Renal cortical epithelial cell (primary cell): ENCODE results near the gene COPS8. TPM values are rescaled to one million over a fixed set of nuclear protein-coding genes. Genes with fewer than 3 reads are reported as not detected.
A peak's percentile ranks its signal among the peaks of the same experiment; 100 is the strongest.

ENCODE experiments used
- DNase-seq: peaks from one replicate; pipeline ENCODE4 v3.0.0-alpha.2; 2011; ENCODE audit warnings: low read depth
- total RNA-seq: library from RNA; depleted of rRNA; stranded (reverse); fragments of >200 nt; gene quantifications from 2 replicates; pipeline ENCODE4 v1.2.3, GENCODE V29; 2014

The COPS8 gene
- total RNA-seq: 108 and 170 TPM in 2 replicates

DNA sequence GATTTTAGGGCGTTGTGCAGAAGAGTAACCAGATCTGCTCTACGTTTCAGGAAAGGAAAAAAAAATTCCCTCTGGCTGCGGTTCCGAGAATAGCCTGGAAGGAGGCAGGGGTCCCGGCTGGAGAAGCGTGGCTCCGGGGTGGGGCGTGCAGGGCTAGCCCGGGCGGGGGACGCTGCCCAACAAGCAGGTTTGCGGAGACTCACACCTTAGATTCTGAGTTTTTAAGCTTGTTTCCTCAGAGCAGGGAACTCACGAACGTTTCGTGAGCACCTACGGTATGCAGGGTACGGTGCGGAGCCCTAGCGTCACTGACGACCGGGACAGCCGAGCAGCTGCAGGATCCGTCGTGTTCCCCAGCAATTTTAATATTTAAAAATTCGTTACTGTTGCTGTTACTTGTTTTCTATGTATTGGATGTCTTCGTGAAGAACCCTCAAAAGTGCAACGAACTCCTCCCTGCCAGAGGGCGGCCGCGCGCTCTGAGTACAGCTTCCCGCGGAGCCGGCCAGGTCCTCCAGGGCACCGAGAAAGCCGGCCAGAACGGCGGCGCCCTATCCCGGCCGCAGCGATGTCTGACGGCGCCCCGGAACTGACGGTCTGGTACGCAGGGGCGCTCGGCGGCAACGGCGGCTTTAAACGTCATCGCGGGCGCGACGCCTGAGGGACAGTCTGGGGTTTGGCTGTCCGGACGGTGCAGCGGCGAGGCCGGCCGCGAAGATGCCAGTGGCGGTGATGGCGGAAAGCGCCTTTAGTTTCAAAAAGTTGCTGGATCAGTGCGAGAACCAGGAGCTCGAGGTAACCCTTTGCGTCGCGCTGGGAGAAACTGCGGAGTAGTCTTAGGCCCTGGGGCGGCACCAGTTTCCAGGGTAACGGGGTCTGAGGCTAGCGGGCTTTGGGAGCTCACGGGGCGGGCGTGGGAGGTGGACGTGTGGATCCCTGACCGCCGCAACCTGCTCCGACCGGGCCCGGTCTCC, at the start of gene COPS8:
Gene COPS8 (plus strand): TSS at position 642 of the 974 bp plus-strand sequence. CDS start 76 bp downstream, at position 718.
- DNase-seq: peak; percentile 72

DNA sequence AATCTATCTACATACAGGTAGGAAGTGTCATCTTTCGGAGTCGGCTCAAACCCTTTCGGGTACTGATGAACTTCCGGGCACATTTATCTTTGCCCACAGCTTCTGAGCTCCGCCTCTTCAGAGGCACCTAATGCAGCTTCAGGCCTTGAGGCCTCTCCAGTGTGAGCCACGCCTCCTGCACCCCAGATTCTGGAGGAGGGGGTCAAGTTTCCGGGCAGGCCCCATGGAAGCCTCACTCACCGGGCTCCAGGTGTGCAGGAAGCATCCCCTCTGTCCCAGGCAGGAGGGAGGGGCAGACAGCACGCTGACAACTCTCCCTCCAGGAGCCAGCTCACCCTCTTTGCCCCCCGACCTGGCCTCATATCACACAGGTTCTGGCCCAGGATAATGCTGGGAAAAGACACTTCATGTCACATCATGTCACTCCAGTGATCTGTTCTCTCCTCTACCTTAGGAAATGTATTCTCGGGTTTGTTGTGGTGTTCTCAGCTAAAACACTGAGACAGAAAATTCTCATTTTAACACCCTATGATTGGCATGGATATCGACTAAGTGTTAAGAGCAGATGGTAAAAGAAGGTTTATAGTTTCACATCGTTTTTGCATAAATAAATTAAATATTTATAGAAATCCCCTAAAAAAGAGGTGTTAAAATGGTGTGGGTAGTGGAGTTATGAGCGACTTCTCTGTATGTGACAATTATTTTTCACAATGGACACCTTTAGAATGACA, 46.2 kb upstream of the COPS8 start:
- DNase-seq: no peak

DNA sequence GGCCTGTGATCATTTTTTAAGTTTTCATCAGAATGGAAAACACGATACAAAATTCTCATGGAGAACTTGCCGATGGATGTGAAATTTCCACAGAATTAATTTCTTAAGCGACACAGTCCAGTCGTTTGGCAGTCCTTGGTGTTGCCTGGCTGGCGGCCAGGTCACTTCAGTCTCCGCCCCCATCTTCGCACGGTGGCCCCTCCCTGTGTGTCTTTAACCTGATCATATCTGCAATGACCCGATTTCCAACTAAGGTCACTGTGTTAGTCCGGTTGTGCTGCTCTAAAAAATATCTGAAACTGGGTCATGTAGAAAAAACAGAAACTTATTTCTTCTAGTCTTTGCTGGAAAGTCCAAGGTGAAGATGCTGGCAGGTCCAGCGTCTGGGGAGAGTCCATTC, 44.5 kb upstream of the COPS8 start:
- DNase-seq: no peak

DNA sequence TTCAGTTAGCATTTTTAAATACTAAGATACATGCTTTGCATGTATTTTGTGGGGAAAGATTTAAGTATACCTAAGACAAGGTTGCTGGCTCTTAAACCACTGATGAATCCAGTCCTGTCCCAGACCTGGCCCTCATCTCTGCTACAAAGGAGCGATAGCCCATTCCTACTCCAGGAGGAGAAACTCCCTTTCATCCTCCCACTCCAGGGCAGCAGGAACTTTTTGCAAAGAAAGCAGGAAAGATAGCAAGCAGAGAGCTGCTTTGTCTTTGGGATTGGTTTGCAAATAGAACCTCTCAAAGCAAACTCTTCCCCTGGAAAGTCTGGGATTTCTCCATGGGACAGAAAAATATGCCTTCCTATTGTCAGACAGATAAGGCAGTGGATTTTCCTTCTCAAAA, 43.6 kb upstream of the COPS8 start:
- no peak for DNase-seq

DNA sequence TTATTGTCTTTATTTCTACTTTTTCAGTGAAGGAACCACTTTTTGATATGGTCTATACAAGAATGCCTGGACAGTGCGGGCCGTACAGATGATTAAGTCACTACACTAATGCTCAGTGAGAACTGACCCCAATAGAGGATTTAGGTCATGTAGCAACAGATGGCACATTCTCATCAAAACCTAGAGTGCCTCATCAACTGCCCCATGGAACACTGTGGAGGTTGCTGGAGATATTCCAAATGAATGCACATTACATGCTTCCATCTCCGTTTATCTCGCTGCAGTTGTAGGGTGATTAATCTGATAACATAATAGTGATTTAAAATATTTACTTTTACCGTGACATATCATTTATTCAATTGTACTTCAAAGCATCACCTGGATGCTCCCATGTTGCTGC, 41.8 kb upstream of the COPS8 start:
- no peak for DNase-seq

DNA sequence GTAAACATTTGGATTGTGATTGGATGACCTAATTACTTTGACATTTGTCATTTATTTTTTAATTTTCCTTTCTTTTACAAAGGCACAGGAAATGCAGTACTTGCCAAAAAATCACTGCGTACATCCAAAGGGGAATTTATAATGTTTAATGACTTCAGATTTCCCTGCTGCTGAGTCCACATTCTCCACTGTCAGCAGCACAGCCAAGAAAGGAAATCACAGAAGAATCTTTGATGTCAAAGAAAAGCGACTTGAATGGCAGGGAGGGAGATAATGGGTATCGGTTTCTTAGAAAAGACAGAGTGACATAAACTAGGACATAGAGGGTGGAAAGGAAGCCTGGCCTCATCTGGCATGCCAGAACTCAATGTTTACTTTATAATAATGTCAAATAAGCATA, 41.4 kb upstream of the COPS8 start:
- DNase-seq: no peak

DNA sequence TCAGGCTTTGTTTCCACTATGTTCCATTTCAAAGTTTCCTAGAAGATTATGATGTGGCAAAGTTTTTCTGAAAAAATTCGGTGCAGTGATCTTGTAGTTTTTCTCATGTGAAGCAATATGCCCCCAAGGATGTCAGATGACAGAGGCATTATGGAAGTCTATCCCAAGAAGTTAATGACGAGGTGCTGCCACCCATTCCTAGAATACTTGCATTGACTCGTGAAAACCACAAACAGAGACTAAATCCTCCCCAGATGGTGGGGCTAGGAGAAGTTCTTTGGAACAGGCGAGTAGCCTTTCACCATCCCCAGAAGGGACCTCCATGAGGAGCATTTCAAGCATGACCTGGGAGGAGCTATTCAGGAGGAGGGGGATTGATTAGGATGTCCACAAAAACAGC, 40.2 kb upstream of the COPS8 start:
- DNase-seq: no peak

DNA sequence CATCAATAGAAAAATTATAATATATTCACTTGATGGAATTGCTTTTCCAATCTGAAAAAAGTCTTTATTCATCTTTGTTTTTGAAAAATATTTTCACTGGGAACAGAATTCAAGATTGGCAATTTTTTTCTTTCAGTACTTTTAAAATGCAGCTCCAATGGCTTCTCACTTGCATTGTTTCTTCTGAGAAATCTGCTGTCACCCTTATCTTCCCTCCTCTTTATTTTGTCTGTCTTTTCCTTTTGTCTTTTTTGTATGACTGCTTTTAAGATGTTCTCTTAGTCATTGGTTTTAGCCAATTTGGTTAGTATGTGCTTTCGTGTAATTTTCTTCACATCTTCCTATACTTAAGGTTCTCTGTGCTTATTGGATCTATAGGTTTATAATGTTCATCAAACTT, 37.1 kb upstream of the COPS8 start:
- no peak for DNase-seq

DNA sequence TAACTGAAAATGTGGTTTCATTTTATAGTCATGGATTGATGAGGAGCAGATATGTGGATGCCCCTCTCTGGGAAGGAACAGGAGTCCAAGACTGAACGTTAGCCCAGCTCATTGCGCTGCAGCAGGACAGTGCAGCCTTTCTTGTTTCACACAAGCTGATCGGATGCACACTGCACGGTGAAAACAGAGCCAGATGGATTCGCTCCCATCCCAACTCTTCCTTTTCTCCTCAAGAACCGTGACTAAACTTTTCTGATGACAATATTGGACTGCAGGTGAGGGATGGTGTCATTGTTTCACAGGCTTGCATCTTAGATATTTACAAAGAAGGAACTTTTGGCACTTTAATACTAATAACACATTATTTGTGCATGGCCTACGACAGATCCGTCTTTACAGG, 33.8 kb upstream of the COPS8 start:
- DNase-seq: no peak

DNA sequence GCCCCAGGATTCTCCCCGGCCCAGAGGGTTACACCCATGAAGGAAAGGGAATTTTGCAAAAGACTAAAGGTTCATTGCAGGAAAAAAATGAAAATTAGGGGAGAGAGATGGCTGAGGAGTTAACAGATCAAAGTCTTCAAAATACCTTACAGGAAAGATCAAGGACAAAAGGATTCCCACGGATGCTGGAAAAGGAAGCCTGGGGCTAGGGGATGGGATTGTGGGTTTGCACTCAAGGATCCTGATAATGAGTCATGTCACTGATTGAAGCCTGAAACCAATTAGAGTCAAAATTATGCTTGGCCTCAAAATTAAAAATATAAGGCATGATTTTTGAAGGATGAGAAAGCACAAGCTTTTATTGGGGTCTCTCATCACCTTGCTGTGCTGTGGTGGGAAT, 32.6 kb upstream of the COPS8 start:
- no peak for DNase-seq

DNA sequence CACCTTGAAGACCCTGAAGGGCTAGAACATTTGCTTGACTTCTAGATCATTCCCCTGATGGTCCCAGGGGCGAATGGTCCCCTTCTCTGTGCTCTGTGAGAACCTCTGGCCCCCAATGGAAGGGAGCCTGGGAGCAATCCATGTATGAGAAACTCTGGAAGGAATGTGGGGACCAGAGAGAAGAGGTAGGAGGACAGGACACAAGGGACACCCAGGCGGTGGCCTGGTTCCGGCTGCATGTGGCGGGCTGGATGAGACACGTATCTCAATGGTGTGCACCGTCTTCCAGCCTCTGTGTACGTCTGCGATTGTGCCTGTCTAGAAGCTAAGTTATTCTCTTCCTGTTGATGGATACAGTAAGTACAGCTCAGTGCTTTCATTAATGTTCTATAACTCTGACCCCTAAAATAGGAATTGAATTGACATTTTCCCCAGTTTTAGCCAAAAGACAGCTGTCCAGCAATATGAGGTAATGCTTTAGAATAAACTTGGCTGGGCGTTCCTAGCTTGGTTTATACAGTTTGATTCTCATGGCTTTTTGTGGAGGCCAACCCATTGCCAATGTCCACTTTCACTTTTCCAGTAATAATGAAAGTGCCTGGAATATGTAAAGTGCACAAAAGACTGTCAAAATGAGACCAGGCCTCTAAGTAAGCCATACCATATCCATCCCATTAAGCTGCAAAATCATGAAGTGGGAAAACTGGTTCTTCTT, 30.1 kb upstream of the COPS8 start:
- DNase-seq: no peak

DNA sequence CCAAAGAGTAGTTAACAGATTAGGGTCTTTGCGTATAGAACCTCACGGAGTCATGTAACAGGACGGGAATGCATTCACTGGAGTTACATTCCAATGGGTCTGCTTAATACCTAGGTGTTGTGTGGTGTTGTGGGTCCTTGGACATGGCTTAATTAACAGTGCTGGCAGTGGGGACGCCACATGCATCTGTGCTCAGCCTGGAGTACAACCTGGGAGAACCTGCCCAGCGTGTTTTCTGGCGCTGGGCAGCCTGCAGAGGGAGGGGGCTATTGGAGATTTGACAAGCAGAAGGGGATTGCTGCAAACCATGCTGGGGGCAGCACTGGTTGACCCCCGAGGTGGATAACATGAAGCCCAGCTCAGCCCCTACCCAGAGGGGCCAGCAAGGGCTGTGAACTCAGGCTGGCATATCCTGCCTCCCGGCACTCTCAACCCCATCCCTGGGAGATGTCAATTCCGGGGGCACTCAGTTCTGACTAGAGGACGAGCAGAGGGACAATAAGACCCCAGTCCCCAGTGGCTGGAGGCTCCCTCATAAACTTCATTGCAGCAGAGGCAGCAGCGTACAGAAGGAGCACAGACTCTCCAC, 29.3 kb upstream of the COPS8 start:
- DNase-seq: no peak

DNA sequence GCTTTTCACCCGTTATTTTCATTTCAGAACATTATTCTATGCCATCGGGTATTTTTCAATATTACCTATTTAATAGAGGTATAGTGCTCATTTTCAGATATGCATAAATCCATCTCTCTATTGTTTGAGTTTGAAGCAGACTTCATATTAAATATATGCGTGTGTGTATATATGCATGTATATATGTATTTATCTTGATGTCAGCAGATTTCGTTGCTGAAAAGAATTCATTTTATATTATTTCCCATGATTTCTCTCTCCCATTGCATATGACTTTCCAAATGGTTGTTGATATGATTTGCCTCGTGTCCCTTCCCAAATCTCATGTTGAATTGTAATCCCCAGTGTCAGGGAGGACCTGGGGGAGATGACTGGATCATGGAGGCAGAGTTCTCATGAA, 28.6 kb upstream of the COPS8 start:
- DNase-seq: no peak

DNA sequence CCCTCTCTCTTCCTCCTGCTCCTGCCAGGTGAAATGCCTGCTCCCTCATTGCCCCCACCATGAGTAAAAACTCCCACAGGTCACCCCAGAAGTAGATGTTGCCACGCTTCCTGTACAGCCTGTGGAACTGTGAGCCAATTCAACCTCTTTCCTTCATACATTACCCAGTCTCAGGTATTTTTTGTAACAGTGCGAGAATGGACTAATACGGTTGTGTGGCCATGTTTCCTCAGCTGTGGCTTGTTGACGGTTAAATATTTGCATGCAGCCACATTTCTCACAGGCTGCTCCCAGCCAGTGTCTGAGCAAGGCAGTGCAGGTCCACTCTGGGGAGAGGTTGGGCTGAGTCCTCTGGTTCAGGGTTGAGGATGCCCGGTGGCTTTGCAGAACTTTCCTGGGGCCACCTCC, 27.8 kb upstream of the COPS8 start:
- DNase-seq: no peak

DNA sequence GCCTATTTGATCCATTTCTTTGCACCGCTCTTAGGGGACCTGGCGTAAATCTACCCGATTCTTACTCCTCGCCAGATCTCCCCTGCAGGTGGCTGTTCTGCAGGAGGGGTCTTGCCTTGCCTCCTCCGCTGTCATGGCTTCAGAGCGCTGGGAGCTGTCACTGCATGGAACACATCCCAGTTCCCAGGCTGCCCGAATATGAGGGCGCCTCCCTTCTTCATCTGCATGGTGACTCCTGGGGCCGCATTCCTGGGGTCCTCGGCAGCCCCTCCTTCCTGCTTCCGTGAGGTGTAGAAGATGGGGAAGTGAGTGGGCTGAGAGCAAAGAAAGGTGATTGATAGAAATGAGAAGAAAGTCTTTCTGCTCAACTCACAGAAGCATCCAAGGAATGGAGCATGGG, 27.3 kb upstream of the COPS8 start:
- no peak for DNase-seq

DNA sequence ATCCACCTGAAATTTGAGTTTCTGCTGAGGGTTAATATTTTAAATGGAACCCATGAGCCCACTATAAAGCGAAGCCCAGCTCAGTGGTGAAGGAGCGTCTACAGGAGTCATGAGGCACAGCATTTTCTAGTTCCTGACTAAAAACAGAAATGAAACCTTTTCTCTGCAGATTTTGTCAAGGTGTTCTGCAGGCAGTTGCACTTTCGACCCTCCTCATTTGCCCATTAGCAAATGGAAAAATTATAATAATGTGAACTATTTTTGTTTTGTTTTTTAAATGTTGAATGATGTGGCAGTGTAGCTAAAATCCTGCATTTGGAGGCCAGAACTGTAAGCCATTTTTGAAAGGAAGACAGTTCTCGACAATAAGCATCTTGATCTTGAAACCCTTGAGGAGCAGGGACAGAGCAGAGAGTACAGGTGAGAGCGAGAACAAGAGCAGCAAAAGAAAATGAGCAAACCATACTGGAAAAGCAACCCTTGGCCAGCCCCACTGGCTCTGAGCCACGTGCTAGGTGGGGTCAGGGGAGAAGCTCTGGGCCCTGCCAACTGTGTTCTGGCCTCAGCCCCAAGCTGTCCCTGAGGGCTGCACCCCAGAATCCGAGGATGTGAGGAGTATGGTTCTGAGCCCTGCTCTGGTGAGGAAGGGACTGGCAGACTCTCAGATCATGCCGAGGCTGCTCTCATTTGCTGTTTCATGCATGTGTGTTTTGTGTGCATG, 26.4 kb upstream of the COPS8 start:
- DNase-seq: no peak

DNA sequence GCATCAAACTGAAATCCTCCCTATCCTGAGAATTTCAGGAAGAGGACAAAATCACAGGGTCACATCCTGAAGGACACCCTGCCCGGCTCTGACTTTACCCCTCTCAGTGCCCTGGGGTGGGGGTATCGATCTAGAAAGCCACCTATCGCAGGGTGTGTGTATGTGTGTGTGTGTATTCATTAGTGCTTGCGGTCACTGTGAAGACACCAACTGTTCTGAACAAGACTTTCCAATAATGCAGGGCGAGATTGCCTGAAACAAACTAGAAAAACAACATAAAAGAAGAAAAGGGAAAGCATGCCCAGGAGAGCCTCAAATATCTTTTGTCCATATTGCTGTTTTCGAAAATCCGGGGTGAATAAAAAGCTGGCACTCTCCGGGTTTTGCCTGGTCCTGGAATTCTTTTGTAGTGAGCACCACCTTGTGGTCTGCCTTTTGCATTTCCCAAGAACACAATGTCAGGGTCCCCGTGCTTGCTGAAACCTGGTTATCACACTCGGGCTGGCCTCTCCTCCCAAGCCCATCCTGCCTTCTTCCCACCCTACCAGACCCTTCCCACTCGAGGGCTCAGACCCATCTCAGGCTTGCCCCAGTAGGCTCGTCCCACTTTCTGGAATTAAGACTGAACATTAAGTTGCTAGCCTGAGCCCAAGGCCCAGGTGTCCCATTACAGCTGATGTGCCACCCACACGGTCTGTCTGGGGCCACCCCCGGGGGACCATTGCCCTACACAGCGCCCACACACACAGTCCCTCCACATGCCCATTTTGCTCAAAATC, 25.0 kb upstream of the COPS8 start:
- peak; percentile 62 for DNase-seq

DNA sequence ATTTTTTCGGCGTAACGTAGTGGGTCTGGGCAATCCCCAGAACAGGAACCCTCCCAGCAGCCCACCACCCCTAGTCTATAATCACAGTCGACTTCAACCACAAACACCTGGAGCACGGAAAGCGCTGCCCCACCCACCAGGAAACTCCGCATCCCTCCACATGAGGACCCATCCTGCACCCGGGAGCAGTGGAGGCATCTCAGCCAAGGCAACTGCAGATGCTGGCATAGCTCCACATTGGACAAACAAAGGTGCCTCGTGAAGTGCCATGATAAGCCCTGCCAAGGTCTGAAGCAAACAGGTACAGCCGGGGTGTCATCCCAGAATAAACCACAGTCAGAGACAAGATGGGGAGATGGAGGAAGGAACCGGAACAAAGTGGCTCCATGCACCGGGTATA, 24.3 kb upstream of the COPS8 start:
- DNase-seq: no peak

DNA sequence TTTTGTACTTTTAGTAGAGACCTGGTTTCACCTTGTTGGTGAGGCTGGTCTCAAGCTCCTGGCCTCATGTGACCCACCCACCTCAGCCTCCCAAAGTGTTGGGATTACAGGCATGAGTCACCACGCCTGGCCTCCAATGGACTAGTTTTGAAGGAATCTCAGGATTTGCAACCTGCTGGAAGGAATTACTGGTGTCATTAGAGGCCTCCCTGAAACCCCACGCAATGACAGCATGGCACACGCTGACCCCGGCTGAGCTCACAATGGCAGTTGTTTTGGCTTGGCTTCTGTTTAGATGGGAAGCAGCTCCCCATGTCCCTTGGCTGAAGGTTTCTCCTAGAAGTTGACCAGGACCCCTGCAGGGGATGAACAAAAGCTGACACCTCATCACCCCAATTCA, 23.1 kb upstream of the COPS8 start:
- DNase-seq: peak; percentile 3
